Ishikawa (cell line): ENCODE measurements around the gene STX3.
A peak's percentile ranks its signal among the peaks of the same experiment; 100 is the strongest.

ENCODE experiments used
- CEBPB ChIP-seq: IDR thresholded peaks from 2 replicates; pipeline ENCODE4 v1.6.1; 2012
- CREB1 ChIP-seq: IDR thresholded peaks from 2 replicates; pipeline ENCODE4 v1.6.1; 2012; ENCODE audit warnings: low read depth
- EGR1 ChIP-seq: IDR thresholded peaks from 2 replicates; pipeline ENCODE4 v1.6.1; 2012
- EP300 ChIP-seq: IDR thresholded peaks from 2 replicates; pipeline ENCODE4 v1.6.1; 2012; ENCODE audit warnings: borderline replicate concordance
- FOXM1 ChIP-seq: IDR thresholded peaks from 2 replicates; pipeline ENCODE4 v1.6.1; 2012; ENCODE audit warnings: low read depth, borderline replicate concordance
- MAX ChIP-seq: IDR thresholded peaks from 2 replicates; pipeline ENCODE4 v1.6.1; 2012
- NFIC ChIP-seq: IDR thresholded peaks from 2 replicates; pipeline ENCODE4 v1.6.1; 2012
- RAD21 ChIP-seq: IDR thresholded peaks from 2 replicates; pipeline ENCODE4 v1.6.1; 2012; ENCODE audit warnings: low read depth
- TAF1 ChIP-seq: IDR thresholded peaks from 2 replicates; pipeline ENCODE4 v1.6.1; 2012; ENCODE audit warnings: low read depth, mild to moderate bottlenecking
- TCF12 ChIP-seq: IDR thresholded peaks from 2 replicates; pipeline ENCODE4 v1.6.1; 2012; ENCODE audit warnings: low read depth
- TEAD4 ChIP-seq: IDR thresholded peaks from 2 replicates; pipeline ENCODE4 v1.6.1; 2012
- YY1 ChIP-seq: IDR thresholded peaks from 2 replicates; pipeline ENCODE4 v1.6.1; 2012; ENCODE audit warnings: low read depth
- ZBTB7A ChIP-seq: IDR thresholded peaks from 2 replicates; pipeline ENCODE4 v1.6.1; 2012; ENCODE audit warnings: low read depth
- TF ChIP-seq, protein P1 (sequence below): IDR thresholded peaks from 2 replicates; pipeline ENCODE4 v1.6.1; 2012
- TF ChIP-seq, protein P2 (sequence below): IDR thresholded peaks from 2 replicates; pipeline ENCODE4 v1.6.1; 2012; ENCODE audit warnings: low read depth, mild to moderate bottlenecking

The STX3 gene

DNA sequence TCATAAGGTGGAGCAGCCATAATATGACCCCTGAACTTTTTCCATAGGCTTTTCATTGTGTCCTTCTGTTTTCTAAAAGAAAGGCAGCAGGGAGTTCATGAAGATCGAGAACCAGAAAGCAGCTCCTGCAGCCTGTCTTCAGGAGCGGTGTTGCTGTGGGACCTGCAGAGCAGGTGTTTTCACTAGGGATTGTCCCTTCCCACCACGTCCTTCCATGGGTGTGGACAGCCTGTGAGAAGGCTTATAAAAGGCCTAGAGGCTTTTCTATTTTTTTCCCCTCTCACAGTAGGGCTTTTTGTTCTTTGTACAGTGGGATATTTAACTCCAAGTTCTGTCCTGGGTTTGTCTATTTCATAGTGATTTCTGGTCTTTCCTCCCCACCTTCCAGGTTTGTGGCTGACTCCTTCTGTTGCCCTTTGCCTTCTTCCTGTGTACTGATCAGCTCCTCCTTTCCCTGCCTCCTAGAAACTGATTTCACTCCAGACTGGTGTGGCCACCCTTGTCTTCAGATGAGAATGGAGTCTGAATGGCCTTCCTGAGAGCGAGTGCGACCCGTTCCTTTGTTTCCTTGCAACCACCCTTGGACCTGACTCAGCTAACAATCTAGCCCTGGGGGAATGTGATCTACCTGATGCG is 45.3 kb downstream of the STX3 start:
- no peak for TF ChIP-seq RAD21
- no peak for TF ChIP-seq EP300
- TF ChIP-seq, protein P1, sequence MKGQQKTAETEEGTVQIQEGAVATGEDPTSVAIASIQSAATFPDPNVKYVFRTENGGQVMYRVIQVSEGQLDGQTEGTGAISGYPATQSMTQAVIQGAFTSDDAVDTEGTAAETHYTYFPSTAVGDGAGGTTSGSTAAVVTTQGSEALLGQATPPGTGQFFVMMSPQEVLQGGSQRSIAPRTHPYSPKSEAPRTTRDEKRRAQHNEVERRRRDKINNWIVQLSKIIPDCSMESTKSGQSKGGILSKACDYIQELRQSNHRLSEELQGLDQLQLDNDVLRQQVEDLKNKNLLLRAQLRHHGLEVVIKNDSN = no peak

DNA sequence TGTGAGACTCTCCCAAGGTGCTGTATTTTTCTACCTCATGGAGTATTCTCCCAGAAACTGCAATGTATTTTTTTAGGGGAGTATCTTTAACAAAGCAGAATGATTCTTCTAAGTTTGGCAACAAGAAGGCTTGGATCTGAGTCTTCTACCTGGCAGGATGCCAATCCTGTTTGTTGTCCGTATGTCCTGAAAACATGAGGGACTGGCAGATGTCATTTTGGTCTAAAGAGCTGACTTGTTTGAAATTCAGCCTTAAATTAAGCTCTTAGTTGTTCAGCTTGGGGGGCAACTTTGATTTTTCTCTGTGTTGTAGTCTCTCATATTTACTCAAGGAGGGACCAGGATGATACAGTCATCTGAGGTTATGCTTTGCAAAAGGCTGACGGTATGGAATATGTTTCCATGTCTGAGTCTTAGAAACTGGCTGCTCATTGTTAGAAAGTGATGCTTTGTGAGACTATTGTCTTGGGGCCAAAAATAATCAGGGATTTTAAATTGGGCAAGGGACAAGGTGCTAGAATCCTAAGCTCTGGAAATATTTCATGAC is 46.1 kb downstream of the STX3 start:
- TF ChIP-seq NFIC (peak; percentile 20; the same call in 1 of the 2 replicates), TEAD4 (no peak)

DNA sequence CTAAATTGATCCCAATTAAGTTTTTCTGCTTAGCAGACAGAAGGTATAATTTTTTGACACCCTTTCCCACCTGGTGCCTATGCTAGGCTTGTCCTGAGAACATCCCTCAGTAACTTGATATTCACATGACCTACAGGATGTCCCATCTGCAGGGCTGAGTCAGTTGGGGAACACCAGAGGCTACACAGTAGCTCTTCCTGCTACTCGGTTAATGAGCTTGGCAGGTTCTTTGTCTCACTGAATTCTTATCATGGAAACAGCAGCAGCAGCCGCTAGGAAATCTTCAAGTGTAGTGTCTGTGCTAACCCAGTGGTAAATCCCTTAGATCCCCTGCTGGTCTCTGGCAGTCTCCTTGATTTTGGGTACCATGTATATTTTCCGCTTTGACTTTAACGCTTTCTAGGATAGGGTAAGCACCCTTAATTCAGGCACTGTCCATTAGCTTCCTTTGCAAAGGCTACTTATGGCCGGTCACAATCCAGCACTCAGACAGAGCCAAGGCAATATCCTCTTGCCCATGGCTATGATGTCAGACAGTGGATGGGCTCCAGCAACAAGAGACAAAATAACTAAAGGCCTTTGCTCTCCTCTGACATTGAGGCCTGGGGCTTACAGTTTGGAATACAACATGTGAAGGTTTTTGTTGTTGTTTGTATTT is 46.9 kb downstream of the STX3 start:
- no peak for TF ChIP-seq TAF1
- no peak for TF ChIP-seq TEAD4
- TF ChIP-seq, protein P2, sequence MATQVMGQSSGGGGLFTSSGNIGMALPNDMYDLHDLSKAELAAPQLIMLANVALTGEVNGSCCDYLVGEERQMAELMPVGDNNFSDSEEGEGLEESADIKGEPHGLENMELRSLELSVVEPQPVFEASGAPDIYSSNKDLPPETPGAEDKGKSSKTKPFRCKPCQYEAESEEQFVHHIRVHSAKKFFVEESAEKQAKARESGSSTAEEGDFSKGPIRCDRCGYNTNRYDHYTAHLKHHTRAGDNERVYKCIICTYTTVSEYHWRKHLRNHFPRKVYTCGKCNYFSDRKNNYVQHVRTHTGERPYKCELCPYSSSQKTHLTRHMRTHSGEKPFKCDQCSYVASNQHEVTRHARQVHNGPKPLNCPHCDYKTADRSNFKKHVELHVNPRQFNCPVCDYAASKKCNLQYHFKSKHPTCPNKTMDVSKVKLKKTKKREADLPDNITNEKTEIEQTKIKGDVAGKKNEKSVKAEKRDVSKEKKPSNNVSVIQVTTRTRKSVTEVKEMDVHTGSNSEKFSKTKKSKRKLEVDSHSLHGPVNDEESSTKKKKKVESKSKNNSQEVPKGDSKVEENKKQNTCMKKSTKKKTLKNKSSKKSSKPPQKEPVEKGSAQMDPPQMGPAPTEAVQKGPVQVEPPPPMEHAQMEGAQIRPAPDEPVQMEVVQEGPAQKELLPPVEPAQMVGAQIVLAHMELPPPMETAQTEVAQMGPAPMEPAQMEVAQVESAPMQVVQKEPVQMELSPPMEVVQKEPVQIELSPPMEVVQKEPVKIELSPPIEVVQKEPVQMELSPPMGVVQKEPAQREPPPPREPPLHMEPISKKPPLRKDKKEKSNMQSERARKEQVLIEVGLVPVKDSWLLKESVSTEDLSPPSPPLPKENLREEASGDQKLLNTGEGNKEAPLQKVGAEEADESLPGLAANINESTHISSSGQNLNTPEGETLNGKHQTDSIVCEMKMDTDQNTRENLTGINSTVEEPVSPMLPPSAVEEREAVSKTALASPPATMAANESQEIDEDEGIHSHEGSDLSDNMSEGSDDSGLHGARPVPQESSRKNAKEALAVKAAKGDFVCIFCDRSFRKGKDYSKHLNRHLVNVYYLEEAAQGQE = no peak
- no peak for TF ChIP-seq EP300
- no peak for TF ChIP-seq ZBTB7A
- TF ChIP-seq RAD21 = no peak
- TF ChIP-seq CEBPB = no peak
- TF ChIP-seq FOXM1 = no peak
- TF ChIP-seq, protein P1 = no peak
- TF ChIP-seq YY1 = no peak
- no peak for TF ChIP-seq TCF12
- TF ChIP-seq CREB1 = no peak
- no peak for TF ChIP-seq NFIC

DNA sequence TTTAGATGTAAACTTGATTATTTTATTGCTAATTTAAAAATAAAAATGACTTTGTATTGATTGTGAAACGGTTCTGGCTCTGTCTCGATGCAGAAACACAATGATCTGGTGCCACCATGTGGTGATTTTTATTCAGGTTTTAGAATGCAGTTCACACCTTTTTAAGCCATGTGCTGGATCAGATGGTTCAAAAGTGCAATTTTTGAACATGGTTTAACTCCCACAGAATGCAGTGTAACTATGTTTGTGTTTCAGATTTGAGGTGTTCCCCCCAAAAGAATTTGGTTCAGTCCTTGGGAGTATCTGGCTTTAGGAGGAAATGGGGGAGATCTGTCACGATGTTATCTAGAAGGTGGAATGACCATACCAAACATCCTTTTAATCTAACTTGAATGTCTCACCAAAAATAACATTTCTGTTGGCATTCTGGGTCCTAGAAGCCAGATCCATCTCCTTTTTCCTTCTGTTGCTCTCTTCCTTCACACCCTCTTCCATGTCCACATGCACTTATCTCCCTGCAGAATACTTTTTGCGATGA is 47.5 kb downstream of the STX3 start:
- TF ChIP-seq RAD21 = peak; percentile 80
- TF ChIP-seq EGR1 = no peak
- TF ChIP-seq, protein P1 = 0 out of 2 replicates have a peak, but pooled peaks have one; percentile 3
- TF ChIP-seq, protein P2 = no peak
- peak; percentile 88 for TF ChIP-seq MAX
- no peak for TF ChIP-seq TAF1
- peak; percentile 46; the same call in 1 of the 2 replicates for TF ChIP-seq CEBPB

DNA sequence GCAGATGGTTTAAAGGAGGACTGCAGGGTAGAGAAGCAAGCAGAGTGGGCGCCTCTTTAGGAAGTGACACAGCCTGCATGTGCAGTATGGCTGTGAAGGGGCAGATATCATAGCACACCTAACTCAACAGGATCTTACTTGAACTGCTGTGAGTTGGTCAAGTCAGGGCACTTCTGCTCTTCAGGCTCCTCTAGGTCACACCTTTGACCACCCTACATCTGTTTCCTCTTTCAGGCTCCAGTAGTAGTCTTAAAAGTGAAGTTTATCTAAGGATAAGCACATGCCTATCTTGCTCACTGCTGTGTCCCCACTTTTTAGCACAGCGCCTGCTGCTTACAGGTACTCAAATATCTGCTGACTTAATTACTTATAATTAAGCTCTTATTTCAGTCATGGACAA is 48.9 kb downstream of the STX3 start:
- no peak for TF ChIP-seq EGR1
- TF ChIP-seq CREB1 = no peak
- TF ChIP-seq, protein P2 = no peak
- TF ChIP-seq ZBTB7A = no peak
- TF ChIP-seq TCF12 = no peak
- no peak for TF ChIP-seq NFIC
- no peak for TF ChIP-seq EP300
- TF ChIP-seq FOXM1 = no peak
- TF ChIP-seq MAX = no peak
- no peak for TF ChIP-seq TEAD4
- no peak for TF ChIP-seq CEBPB
- no peak for TF ChIP-seq RAD21
- TF ChIP-seq, protein P1 = no peak
- TF ChIP-seq YY1 = no peak
- no peak for TF ChIP-seq TAF1
